DOHH2 (cell line): ENCODE measurements around the gene CLIC1.

Experiments
- H3F3A ChIP-seq: fragments of 200-600 bp; sonication (generic), shearing (Covaris generic); 2 replicates; pipeline ENCODE4 v1.6.0; 2016; ENCODE audit warnings: antibody characterized with exemption, mild to moderate bottlenecking; ENCODE audit not compliant: control insufficient read depth, insufficient read depth
- H3K27ac ChIP-seq: fragments of 200-600 bp; sonication (generic); 2 replicates; pipeline ENCODE4 v1.5.1; 2014; ENCODE audit warnings: low read depth, mild to moderate bottlenecking, low read length, moderate library complexity
- H3K27me3 ChIP-seq: fragments of 200-600 bp; sonication (generic); 2 replicates; pipeline ENCODE4 v1.6.1; 2014; ENCODE audit warnings: mild to moderate bottlenecking, low read length, mixed read lengths; ENCODE audit not compliant: control insufficient read depth
- H3K36me3 ChIP-seq: fragments of 200-600 bp; sonication (generic); 2 replicates; pipeline ENCODE4 v1.6.1; 2014; ENCODE audit warnings: mild to moderate bottlenecking, low read length, moderate library complexity, mixed read lengths; ENCODE audit not compliant: control insufficient read depth
- H3K4me1 ChIP-seq: fragments of 200-600 bp; sonication (generic); 2 replicates; pipeline ENCODE4 v1.6.1; 2014; ENCODE audit warnings: mild to moderate bottlenecking, low read length, mixed read lengths; ENCODE audit not compliant: control insufficient read depth
- H3K4me2 ChIP-seq: fragments of 200-600 bp; sonication (generic); 2 replicates; pipeline ENCODE4 v1.6.0; 2014; ENCODE audit warnings: mild to moderate bottlenecking, low read length, moderate library complexity
- H3K4me3 ChIP-seq: fragments of 200-600 bp; sonication (generic); 2 replicates; pipeline ENCODE4 v1.5.1; 2014; ENCODE audit warnings: mild to moderate bottlenecking, low read length, mixed read lengths
- H3K79me2 ChIP-seq: fragments of 200-600 bp; sonication (generic); 2 replicates; pipeline ENCODE4 v1.6.1; 2014; ENCODE audit warnings: mild to moderate bottlenecking, low read length, mixed read lengths; ENCODE audit not compliant: control insufficient read depth
- H3K9me2 ChIP-seq: fragments of 200-600 bp; sonication (generic); replicated peaks from 2 replicates; pipeline ENCODE4 v1.6.1; 2014; ENCODE audit warnings: mild to moderate bottlenecking, low read length, mixed read lengths; ENCODE audit not compliant: control insufficient read depth
- H3K9me3 ChIP-seq: fragments of 200-600 bp; sonication (generic); 2 replicates; pipeline ENCODE4 v1.6.1; 2014; ENCODE audit warnings: antibody characterized with exemption, low read length, mixed read lengths; ENCODE audit not compliant: control insufficient read depth, insufficient read depth
- H4K20me1 ChIP-seq: fragments of 200-600 bp; sonication (generic); 2 replicates; pipeline ENCODE4 v1.6.0; 2014; ENCODE audit warnings: low read depth, mild to moderate bottlenecking, antibody characterized with exemption, low read length, moderate library complexity; ENCODE audit not compliant: control insufficient read depth, insufficient read depth
- CTCF ChIP-seq: fragments of 200-600 bp; sonication (generic); IDR thresholded peaks from one replicate; pipeline ENCODE4 v1.5.1; 2014; ENCODE audit warnings: antibody characterized with exemption, mild to moderate bottlenecking, low read depth, low read length; ENCODE audit not compliant: poor library complexity, severe bottlenecking
- EZH2phosphoT487 ChIP-seq: fragments of 200-600 bp; sonication (generic); IDR thresholded peaks from 2 replicates; pipeline ENCODE4 v1.6.1; 2017; ENCODE audit warnings: borderline replicate concordance, mild to moderate bottlenecking, antibody characterized with exemption, low read length, moderate library complexity, mixed read lengths

Gene CLIC1

GRCh38 chr6:31736021-31736767, at the start of gene CLIC1:
Gene CLIC1, minus strand, starts transcription at chr6:31736530. Its CDS starts 230 bp downstream, at chr6:31736300.
- peaks cover 44% of the 10 kb centered on the region for H3F3A ChIP-seq
- TF ChIP-seq CTCF = no peak
- no peak for TF ChIP-seq EZH2phosphoT487
- H3K9me3 ChIP-seq = no peaks in the 10 kb centered on the region
- peaks cover 55% of the 10 kb centered on the region for H3K4me1 ChIP-seq
- H3K4me2 ChIP-seq = peak within 1 kb of the TSS; percentile 93
- H3K27ac ChIP-seq = peak within 1 kb of the TSS; percentile 96
- no peaks in the 10 kb centered on the region for H3K27me3 ChIP-seq
- peaks cover 54% of the 10 kb centered on the region for H3K79me2 ChIP-seq
- H3K4me3 ChIP-seq = peak within 1 kb of the TSS; percentile 84
- no peaks in the 10 kb centered on the region for H3K9me2 ChIP-seq
- peaks cover 57% of the 10 kb centered on the region for H3K36me3 ChIP-seq
- H4K20me1 ChIP-seq = peaks cover 8% of the 10 kb centered on the region; the same call in 1 of the 2 replicates

- Histone ChIP-seq H3K9me3 (no peaks in the 10 kb centered on the region), H3K79me2 (peaks cover 5% of the 10 kb centered on the region), H3K27ac (no peak overlapping the region), H3K9me2 (no peaks in the 10 kb centered on the region), H4K20me1 (peaks cover 4% of the 10 kb centered on the region; the same call in 1 of the 2 replicates), H3K27me3 (no peaks in the 10 kb centered on the region), H3F3A (peaks cover 7% of the 10 kb centered on the region), H3K4me2 (no peak overlapping the region), H3K4me1 (peaks cover 16% of the 10 kb centered on the region), H3K36me3 (peaks cover 71% of the 10 kb centered on the region), H3K4me3 (no peak overlapping the region)
- no peak for TF ChIP-seq EZH2phosphoT487
- no peak for TF ChIP-seq CTCF
Observed at GRCh38 chr6:31785475-31785874, 49.1 kb upstream of the CLIC1 start.

GRCh38 chr6:31784098-31784925, 48.0 kb upstream of the CLIC1 start:
- H3K27me3 ChIP-seq = no peaks in the 10 kb centered on the region
- TF ChIP-seq CTCF (no peak), EZH2phosphoT487 (no peak)
- H3K79me2 ChIP-seq = peaks cover 5% of the 10 kb centered on the region
- H3K4me2 ChIP-seq = no peak overlapping the region
- peaks cover 78% of the 10 kb centered on the region for H3K36me3 ChIP-seq
- peaks cover 5% of the 10 kb centered on the region for H3K4me1 ChIP-seq
- H3K27ac ChIP-seq = no peak overlapping the region
- no peaks in the 10 kb centered on the region for H3K9me2 ChIP-seq
- no peaks in the 10 kb centered on the region for H3K9me3 ChIP-seq
- peaks cover 4% of the 10 kb centered on the region; the same call in 1 of the 2 replicates for H4K20me1 ChIP-seq
- no peak overlapping the region for H3K4me3 ChIP-seq
- H3F3A ChIP-seq = peaks cover 6% of the 10 kb centered on the region
